MM.1S (cell line): ENCODE results near the gene CLIC5.

Experiments used
- CTCF ChIP-seq: fragments of 300-600 bp; sonication (generic); IDR thresholded peaks from 2 replicates; pipeline ENCODE4 v1.5.1; 2016; ENCODE audit warnings: antibody characterized with exemption, low read length, mixed read lengths
- EZH2 ChIP-seq: fragments of 300-600 bp; sonication (generic); optimal IDR thresholded peaks from 2 replicates; pipeline ENCODE3; 2017; ENCODE audit warnings: low read depth, mild to moderate bottlenecking, antibody characterized with exemption, low read length, mixed read lengths
- EZH2phosphoT487 ChIP-seq: fragments of 300-600 bp; sonication (generic); IDR thresholded peaks from 2 replicates; pipeline ENCODE4 v1.6.1; 2018; ENCODE audit warnings: antibody characterized with exemption, low read length

- TF ChIP-seq CTCF, result no peak
- TF ChIP-seq EZH2, result no peak
- no peak for TF ChIP-seq EZH2phosphoT487
These were observed 111.7 kb downstream of the CLIC5 start for GRCh38 chr6:45903959-45904358.
